ENCODE measurements around the gene DIP2C.

- TF ChIP-seq CTCF (conservative IDR thresholded peaks at IDR 0.05), result no peak
- TF ChIP-seq ZFX (IDR thresholded peaks at IDR 0.05), result no peak
Observed at GRCh38 chr10:489330-489729, 200.1 kb downstream of the DIP2C start.
